Testis (tissue), 5 donors: Measurements from ENCODE around the gene ZNF727. TPM values are rescaled to one million over a fixed set of nuclear protein-coding genes. Genes with fewer than 3 reads are reported as not detected.
"Not testable (repeated sequence)": the region's sequence is repeated elsewhere in the genome, so short reads cannot be mapped to it uniquely, and the experiment has no call there.

Source experiments
- DNase-seq: peaks from one replicate; pipeline ENCODE4 v3.0.0-alpha.2; 2019
- H3K27ac ChIP-seq, 2 donors: fragments of 200-600 bp; sonication (generic); one replicate each; pipeline ENCODE4 v1.5.1; 2019
- H3K27me3 ChIP-seq: fragments of 200-600 bp; sonication (generic); one replicate; pipeline ENCODE4 v1.5.1; 2019
- H3K36me3 ChIP-seq: fragments of 200-600 bp; sonication (generic); one replicate; pipeline ENCODE4 v1.5.1; 2017; ENCODE audit warnings: low read depth; ENCODE audit errors: missing control alignments
- H3K4me1 ChIP-seq: fragments of 200-600 bp; sonication (generic); one replicate; pipeline ENCODE4 v1.5.1; 2019
- H3K4me3 ChIP-seq, 2 donors: fragments of 200-600 bp; sonication (generic); one replicate each; pipeline ENCODE4 v1.5.1; 2017 to 2019
- H3K9me3 ChIP-seq: fragments of 200-600 bp; sonication (generic); one replicate; pipeline ENCODE4 v1.5.1; 2017
- CTCF ChIP-seq, 3 experiments: fragments of 450-650 bp in 2 of 3; fragments of 200-600 bp in 1 of 3; sonication (generic) in 1 of 3; IDR thresholded peaks; one replicate each; pipeline ENCODE4 v1.5.1; 2016 to 2019; ENCODE audit warnings: antibody characterized with exemption in 3 of 3, mild to moderate bottlenecking in 2 of 3, moderate library complexity in 1 of 3
- POLR2A ChIP-seq: fragments of 450-650 bp; IDR thresholded peaks from one replicate; pipeline ENCODE4 v1.6.1; 2017; ENCODE audit warnings: antibody characterized with exemption, mild to moderate bottlenecking, moderate library complexity
- WGBS, 2 donors: methylation state at CpG; one replicate each; pipeline ENCODE4 v1.1.5; 2018; 5-methylcytosine and 5-hydroxymethylcytosine counted together
- intact Hi-C: fragments of 100-400 bp; cut with DNase I; formaldehyde crosslinking; loops from one replicate; pipeline ENCODE4 v1.15.1; 2023; ENCODE audit warnings: low total_unique reads
- long read RNA-seq, 2 donors: transcript quantifications; one replicate each; lab custom pipeline, GENCODE V29; 2026
- polyA plus RNA-seq: library from polyadenylated mRNA; stranded (reverse); fragments of 350-450 nt; fragmentation: Illumina TruSeq; extraction: RNeasy Lipid Tissue Mini Kit (QIAGEN cat#74804); gene quantifications from one replicate; pipeline ENCODE4 v1.2.3, GENCODE V29; 2014; ENCODE audit warnings: low read depth, low replicate concordance; ENCODE audit not compliant: insufficient read depth
- total RNA-seq, 2 donors: library from RNA; depleted of rRNA; stranded (reverse); fragments of >200 nt; gene quantifications; one replicate each; pipeline ENCODE4 v1.2.3, GENCODE V29; 2016

ZNF727 gene
- total RNA-seq (10 to 100 TPM; 12.1 to 12.4 TPM), polyA plus RNA-seq (3.4 TPM)
- long read RNA-seq, donor 1 = 0 reads
- long read RNA-seq, donor 2 = 0 reads

- intact Hi-C loops = no loop called here
- H3K4me1 ChIP-seq = no peaks in the 10 kb centered on the region
- no peaks in the 10 kb centered on the region for H3K36me3 ChIP-seq
- H3K9me3 ChIP-seq = no peaks in the 10 kb centered on the region
- H3K4me3 ChIP-seq = peak within 1 kb of the TSS; percentile 61 to 65
- 4 to 10% methylated on average over 23 to 33 of the region's 33 CpGs for WGBS, 2 donors
- TF ChIP-seq CTCF (IDR thresholded peaks at IDR 0.05) (no peak), POLR2A (no peak)
- peak; percentile 94 for DNase-seq
- peak within 1 kb of the TSS; percentile 43 to 89 for H3K27ac ChIP-seq
- no peaks in the 10 kb centered on the region for H3K27me3 ChIP-seq
Observed at GRCh38 chr7:64045301-64046040, at the start of gene ZNF727. Gene ZNF727 (plus strand): TSS chr7:64045434. CDS start chr7:64045622, 188 bp downstream.

GRCh38 chr7:63998549-63998948 is 46.7 kb upstream of the ZNF727 start, which contains the start of gene ZNF722:
Gene ZNF722 (plus strand): TSS chr7:63998849. CDS start chr7:63998962, 113 bp downstream.
- H3K27ac ChIP-seq = peak within 1 kb of the TSS in 1 of 2 donors; percentile 30
- peak; percentile 80 for DNase-seq
- intact Hi-C loops = no loop called here
- peak within 1 kb of the TSS; percentile 37 to 52 for H3K4me3 ChIP-seq
- no peaks in the 10 kb centered on the region for H3K36me3 ChIP-seq
- TF ChIP-seq POLR2A (no peak), CTCF (IDR thresholded peaks at IDR 0.05) (no peak)
- no peaks in the 10 kb centered on the region for H3K9me3 ChIP-seq
- no peaks in the 10 kb centered on the region for H3K4me1 ChIP-seq
- WGBS, 2 donors = 53 to 71% methylated on average over 5 to 10 of the region's 10 CpGs
- no peaks in the 10 kb centered on the region for H3K27me3 ChIP-seq

GRCh38 chr7:64015496-64015895 is 29.7 kb upstream of the ZNF727 start:
- H3K27ac ChIP-seq, DNase-seq, H3K4me3 ChIP-seq, H3K9me3 ChIP-seq, intact Hi-C loops, H3K27me3 ChIP-seq, H3K4me1 ChIP-seq, H3K36me3 ChIP-seq: not testable (repeated sequence)
- 68 to 73% methylated on average over 2 of the region's 2 CpGs for WGBS, 2 donors

GRCh38 chr7:64035388-64035787 is 9.8 kb upstream of the ZNF727 start:
- intact Hi-C loops = no loop called here
- H3K4me3 ChIP-seq = no peak overlapping the region
- no peak for DNase-seq
- no peaks in the 10 kb centered on the region for H3K27me3 ChIP-seq
- TF ChIP-seq POLR2A (no peak), CTCF (IDR thresholded peaks at IDR 0.05) (no peak)
- no peaks in the 10 kb centered on the region for H3K36me3 ChIP-seq
- no peaks in the 10 kb centered on the region for H3K4me1 ChIP-seq
- no peak overlapping the region for H3K27ac ChIP-seq
- no peaks in the 10 kb centered on the region for H3K9me3 ChIP-seq
- WGBS, 2 donors = 79 to 83% methylated on average over 3 of the region's 3 CpGs

GRCh38 chr7:64037095-64037494 is 8.1 kb upstream of the ZNF727 start:
- no peaks in the 10 kb centered on the region for H3K27me3 ChIP-seq
- intact Hi-C loops = no loop called here
- WGBS, 2 donors = 22 to 29% methylated on average over 8 to 21 of the region's 21 CpGs
- no peaks in the 10 kb centered on the region for H3K36me3 ChIP-seq
- DNase-seq = peak; percentile 87
- no peaks in the 10 kb centered on the region for H3K4me1 ChIP-seq
- no peak for TF ChIP-seq POLR2A
- no peak for TF ChIP-seq CTCF (IDR thresholded peaks at IDR 0.05)
- H3K4me3 ChIP-seq = peak overlapping the region; percentile 48 to 58
- H3K9me3 ChIP-seq = no peaks in the 10 kb centered on the region
- no peak overlapping the region for H3K27ac ChIP-seq
